ENCODE measurements around the gene LUC7L3. TPM values are rescaled to one million over a fixed set of nuclear protein-coding genes. Genes with fewer than 3 reads are reported as not detected.

LUC7L3 gene
- total and polyA plus RNA-seq, 10 of the 15 experiments (the other 5 are each of a cell fraction or from before 2014, with no cell fraction given): 51.3 to 176 (median 149) TPM

- TF ChIP-seq EGR1 (IDR thresholded peaks at IDR 0.05; ENCODE audit: borderline replicate concordance in 1 of 2, low read depth in 2 of 2, low read length in 2 of 2): no peak; a peak in 1 of 3 replicates
- peak; percentile 74; the same call in 1 of the 2 replicates for TF ChIP-seq STAT1 (conservative IDR thresholded peaks at IDR 0.05)
- TF ChIP-seq KAT2A (conservative IDR thresholded peaks at IDR 0.05; ENCODE audit: control insufficient read depth, low read depth, low read length): no peak
- TF ChIP-seq ZNF207 (IDR thresholded peaks at IDR 0.05; ENCODE audit: borderline replicate concordance): peak; percentile 63; the same call in 1 of the 2 replicates
- TF ChIP-seq ZNF274 (IDR thresholded peaks at IDR 0.05; ENCODE audit: insufficient read depth, insufficient read length): no peak
- TF ChIP-seq E2F4 (IDR thresholded peaks at IDR 0.05; ENCODE audit: low read depth, low read length): no peak
- peak; percentile 21; the same call in 1 of the 2 replicates for TF ChIP-seq NBN (IDR thresholded peaks at IDR 0.05)
- no peak for TF ChIP-seq RFX5 (IDR thresholded peaks at IDR 0.05; ENCODE audit: low read depth, low read length)
- TF ChIP-seq SUPT20H (IDR thresholded peaks at IDR 0.05; ENCODE audit: borderline replicate concordance, control insufficient read depth, low read depth, low read length): no peak
- 0 out of 4 replicates have a peak, but pooled peaks of 1 of the 2 experiments have one; percentile 9 for TF ChIP-seq EP300 (IDR thresholded peaks at IDR 0.05; ENCODE audit: borderline replicate concordance in 1 of 2, control insufficient read depth in 1 of 2, low read depth in 2 of 2, low read length in 2 of 2)
- TF ChIP-seq ETV6 (conservative IDR thresholded peaks at IDR 0.05 in 1 of 2, IDR thresholded peaks at IDR 0.05 in 1 of 2; ENCODE audit: borderline replicate concordance in 1 of 2, low read depth in 1 of 2): peak in 1 of 2 experiments; percentile 61; a peak in 1 of 4 replicates
- no peak for TF ChIP-seq TCF3 (IDR thresholded peaks at IDR 0.05; ENCODE audit: borderline replicate concordance, insufficient read depth, low read depth, low read length)
- TF ChIP-seq ZBTB33 (IDR thresholded peaks at IDR 0.05): no peak
- TF ChIP-seq PAX5 (IDR thresholded peaks at IDR 0.05; ENCODE audit: borderline replicate concordance, low read depth, low read length): 0 out of 2 replicates have a peak, but pooled peaks have one; percentile 17
- peak; percentile 42 for TF ChIP-seq SP1 (IDR thresholded peaks at IDR 0.05; ENCODE audit: low read depth, low read length)
- 0 out of 2 replicates have a peak, but pooled peaks have one; percentile 11 for TF ChIP-seq MTA3 (IDR thresholded peaks at IDR 0.05; ENCODE audit: borderline replicate concordance, low read length)
- no peak for TF ChIP-seq PAX8 (IDR thresholded peaks at IDR 0.05)
- TF ChIP-seq NR2F1 (conservative IDR thresholded peaks at IDR 0.05): peak; percentile 65
- TF ChIP-seq BMI1 (IDR thresholded peaks at IDR 0.05; ENCODE audit: borderline replicate concordance): no peak
- TF ChIP-seq NFXL1 (IDR thresholded peaks at IDR 0.05; ENCODE audit: borderline replicate concordance): no peak
- TF ChIP-seq RBBP5 (conservative IDR thresholded peaks at IDR 0.05): 0 out of 2 replicates have a peak, but pooled peaks have one; percentile 69
- TF ChIP-seq MLLT1 (IDR thresholded peaks at IDR 0.05): no peak
- no peak for TF ChIP-seq PKNOX1 (IDR thresholded peaks at IDR 0.05)
- peak; percentile 66; the same call in 1 of the 2 replicates for TF ChIP-seq CBX5 (IDR thresholded peaks at IDR 0.05; ENCODE audit: low read depth)
Observed at GRCh38 chr17:50707289-50708049, 11.9 kb upstream of the LUC7L3 start, which contains the start of gene ANKRD40 (continued).

Data from GM12878 (cell line).